Sigmoid colon (tissue), 7 donors: ENCODE data around the gene SMAD6. TPM values are rescaled to one million over a fixed set of nuclear protein-coding genes. Genes with fewer than 3 reads are reported as not detected.

Experiments
- DNase-seq: peaks from one replicate; pipeline ENCODE4 v3.0.0-alpha.2; 2019
- H3K27ac ChIP-seq, 4 donors: fragments of 200-600 bp; sonication (generic); one replicate each; pipeline ENCODE4 v1.5.1; 2016 to 2019; ENCODE audit warnings: mild to moderate bottlenecking in 1 of 4
- H3K27me3 ChIP-seq, 3 donors: fragments of 200-600 bp; sonication (generic); one replicate each; pipeline ENCODE4 v1.5.1; 2019; ENCODE audit warnings: mild to moderate bottlenecking in 1 of 3
- H3K36me3 ChIP-seq, 4 donors: fragments of 200-600 bp; sonication (generic); one replicate each; pipeline ENCODE4 v1.5.1; 2016 to 2019
- H3K4me1 ChIP-seq, 4 donors: fragments of 200-600 bp; sonication (generic); one replicate each; pipeline ENCODE4 v1.5.1; 2017 to 2019
- H3K4me3 ChIP-seq, 4 donors: fragments of 200-600 bp; sonication (generic); one replicate each; pipeline ENCODE4 v1.5.1; 2017 to 2019; ENCODE audit warnings: mild to moderate bottlenecking in 2 of 4, moderate library complexity in 1 of 4
- H3K9me3 ChIP-seq, 4 donors: fragments of 200-600 bp in 3 of 4; sonication (generic) in 3 of 4; one replicate each; pipeline versions ENCODE4 v1.5.1 to v1.6.1; 2013 to 2019
- EP300 ChIP-seq, 4 donors: sonication (generic); formaldehyde crosslinking; IDR thresholded peaks; one replicate each; pipeline ENCODE4 v1.6.1; 2017; ENCODE audit warnings: antibody characterized with exemption in 4 of 4
- POLR2A ChIP-seq, 2 donors: fragments of 450-650 bp; IDR thresholded peaks; one replicate each; pipeline ENCODE4 v1.6.1; 2016; ENCODE audit warnings: antibody characterized with exemption in 2 of 2, mild to moderate bottlenecking in 2 of 2, moderate library complexity in 2 of 2
- POLR2AphosphoS5 ChIP-seq, 4 donors: sonication (generic); formaldehyde crosslinking; IDR thresholded peaks; one replicate each; pipeline ENCODE4 v1.6.1; 2017; ENCODE audit warnings: antibody characterized with exemption in 4 of 4
- WGBS, 2 donors: extraction: QIAGEN DNeasy Blood & Tissue Kit; methylation state at CpG; one replicate each; pipeline ENCODE4 v1.1.7; 2013; 5-methylcytosine and 5-hydroxymethylcytosine counted together
- intact Hi-C: fragments of 100-400 bp; cut with DNase I; formaldehyde crosslinking; loops from one replicate; pipeline ENCODE4 v1.15.1; 2023
- polyA plus RNA-seq, 3 donors: library from polyadenylated mRNA; stranded (reverse); fragments of 200-250 nt; gene quantifications; one replicate each; pipeline ENCODE4 v1.2.3, GENCODE V29; 2013
- total RNA-seq, 4 donors: library from RNA; depleted of rRNA; stranded (reverse); fragments of >200 nt; gene quantifications; one replicate each; pipeline ENCODE4 v1.1.0, GENCODE V29; 2016
- TF ChIP-seq, protein P1 (sequence below), 4 experiments: fragments of 450-650 bp in 3 of 4; fragments of 200-600 bp in 1 of 4; IDR thresholded peaks; one replicate each; pipeline ENCODE4 v1.5.1; 2016 to 2019; ENCODE audit warnings: antibody characterized with exemption in 4 of 4, mild to moderate bottlenecking in 3 of 4, moderate library complexity in 2 of 4
- donor health status: healthy with polysubstance abuse.
- donor health status: Bipolar disorder and iron deficiency.
- donor health status: healthy.

SMAD6 gene
- total and polyA plus RNA-seq, 7 donors, result 1.8 to 9.2 (median 5.7) TPM

DNA sequence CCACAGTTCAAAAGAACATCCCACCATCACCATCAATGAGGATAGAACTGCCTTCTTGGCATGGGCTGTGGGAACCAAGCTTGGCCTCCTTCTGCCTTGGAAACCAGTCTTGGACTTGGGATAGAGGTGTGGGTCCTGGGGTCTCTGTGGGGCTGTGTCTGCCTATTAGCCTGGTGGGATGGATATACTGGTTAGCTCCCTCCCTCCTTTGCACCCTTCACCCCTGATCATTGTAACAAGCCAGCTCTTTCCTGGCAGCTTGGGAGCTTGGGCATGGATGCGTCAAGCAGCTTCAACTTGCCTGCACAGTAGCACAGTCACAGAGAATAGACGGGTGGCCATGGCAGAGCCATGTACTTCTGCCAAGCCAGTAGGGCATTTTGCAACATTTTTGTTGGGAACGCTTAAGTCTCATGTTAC, 65.2 kb downstream of the SMAD6 start:
- Histone ChIP-seq H3K27ac (peak overlapping the region in 1 of 4 donors; percentile 29), H3K4me1 (peaks cover 0 to 35% (median 33%) of the 10 kb centered on the region in 4 donors), H3K36me3 (no peaks in the 10 kb centered on the region), H3K4me3 (no peak overlapping the region), H3K9me3 (no peaks in the 10 kb centered on the region), H3K27me3 (no peaks in the 10 kb centered on the region)
- intact Hi-C loops, result no loop called here
- TF ChIP-seq, protein P1, sequence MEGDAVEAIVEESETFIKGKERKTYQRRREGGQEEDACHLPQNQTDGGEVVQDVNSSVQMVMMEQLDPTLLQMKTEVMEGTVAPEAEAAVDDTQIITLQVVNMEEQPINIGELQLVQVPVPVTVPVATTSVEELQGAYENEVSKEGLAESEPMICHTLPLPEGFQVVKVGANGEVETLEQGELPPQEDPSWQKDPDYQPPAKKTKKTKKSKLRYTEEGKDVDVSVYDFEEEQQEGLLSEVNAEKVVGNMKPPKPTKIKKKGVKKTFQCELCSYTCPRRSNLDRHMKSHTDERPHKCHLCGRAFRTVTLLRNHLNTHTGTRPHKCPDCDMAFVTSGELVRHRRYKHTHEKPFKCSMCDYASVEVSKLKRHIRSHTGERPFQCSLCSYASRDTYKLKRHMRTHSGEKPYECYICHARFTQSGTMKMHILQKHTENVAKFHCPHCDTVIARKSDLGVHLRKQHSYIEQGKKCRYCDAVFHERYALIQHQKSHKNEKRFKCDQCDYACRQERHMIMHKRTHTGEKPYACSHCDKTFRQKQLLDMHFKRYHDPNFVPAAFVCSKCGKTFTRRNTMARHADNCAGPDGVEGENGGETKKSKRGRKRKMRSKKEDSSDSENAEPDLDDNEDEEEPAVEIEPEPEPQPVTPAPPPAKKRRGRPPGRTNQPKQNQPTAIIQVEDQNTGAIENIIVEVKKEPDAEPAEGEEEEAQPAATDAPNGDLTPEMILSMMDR (IDR thresholded peaks at IDR 0.05), result no peak
- TF ChIP-seq EP300 (IDR thresholded peaks at IDR 0.05), result no peak
- TF ChIP-seq POLR2AphosphoS5 (IDR thresholded peaks at IDR 0.05), result no peak
- TF ChIP-seq POLR2A (IDR thresholded peaks at IDR 0.05), result no peak
- 97 to 98% methylated on average over 3 of the region's 3 CpGs for WGBS, 2 donors
- peak; percentile 32 for DNase-seq

DNA sequence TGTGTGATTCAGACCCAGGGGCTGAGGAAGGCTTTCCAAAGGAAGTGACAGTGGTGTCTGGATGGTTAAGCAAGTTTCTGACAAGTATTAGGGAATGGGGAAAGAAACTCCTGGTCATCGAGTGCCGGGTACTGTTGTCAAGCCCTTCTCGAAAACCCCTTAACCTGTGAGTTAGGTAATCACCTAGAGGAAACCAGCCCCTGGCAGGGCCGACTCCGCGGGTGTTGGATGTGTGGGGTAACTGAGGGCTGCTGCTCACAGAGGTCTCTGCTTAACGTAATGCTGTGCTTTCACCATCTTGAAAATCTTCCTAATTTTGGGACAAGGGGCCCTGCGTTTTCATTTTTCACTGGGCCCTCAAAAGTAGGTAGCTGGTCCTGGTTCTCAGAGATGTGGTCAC, 67.0 kb downstream of the SMAD6 start:
- Histone ChIP-seq H3K4me1 (peaks cover 0 to 34% (median 32%) of the 10 kb centered on the region in 4 donors), H3K36me3 (no peaks in the 10 kb centered on the region), H3K4me3 (no peak overlapping the region), H3K9me3 (no peaks in the 10 kb centered on the region), H3K27ac (no peak overlapping the region), H3K27me3 (no peaks in the 10 kb centered on the region)
- peak; percentile 48 for DNase-seq
- TF ChIP-seq POLR2A (IDR thresholded peaks at IDR 0.05) (no peak), POLR2AphosphoS5 (IDR thresholded peaks at IDR 0.05) (no peak), EP300 (IDR thresholded peaks at IDR 0.05) (no peak)
- TF ChIP-seq, protein P1 (IDR thresholded peaks at IDR 0.05), result no peak
- intact Hi-C loops, result no loop called here
- WGBS, 2 donors, result 93 to 95% methylated on average over 8 of the region's 8 CpGs

DNA sequence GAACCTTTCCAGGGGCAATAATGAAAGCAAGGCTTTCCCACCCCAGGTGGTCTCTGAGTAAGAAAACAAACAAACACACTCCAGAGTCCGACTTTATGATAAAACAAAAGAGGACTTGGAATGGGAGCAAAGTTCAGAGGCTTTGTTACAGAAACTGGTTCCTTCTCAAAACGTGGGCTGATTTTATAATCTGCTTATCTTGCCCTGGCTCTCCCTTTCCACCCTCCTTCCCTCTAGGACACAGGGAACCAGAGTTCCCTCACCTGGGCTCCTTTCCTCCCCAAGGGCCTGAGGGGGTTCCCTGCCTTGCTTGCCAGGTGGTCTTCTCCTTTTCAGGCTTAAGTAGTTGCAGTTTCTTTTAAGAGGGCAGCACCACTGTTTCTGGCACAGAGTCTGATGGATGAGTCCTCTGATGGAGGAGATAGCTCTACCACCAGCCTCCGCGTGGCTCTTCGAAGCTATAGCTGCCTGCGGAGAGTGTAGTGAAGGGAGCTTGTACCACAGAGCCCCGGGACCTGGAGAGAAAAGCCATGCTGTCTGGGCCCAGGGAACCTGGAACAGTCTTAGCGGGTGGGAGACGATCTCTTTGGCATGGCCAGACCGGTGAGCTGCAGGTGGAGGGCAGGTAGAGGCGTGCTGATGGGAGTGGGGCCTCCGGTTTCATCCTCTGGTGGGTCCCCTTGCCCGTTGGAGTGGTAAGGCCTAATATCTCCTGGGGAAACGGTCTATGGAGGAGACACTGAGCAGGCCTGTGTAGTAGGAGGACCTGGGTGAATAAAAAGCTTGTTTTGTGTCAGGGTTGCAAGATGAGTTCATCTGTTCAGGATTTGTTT, 68.7 kb downstream of the SMAD6 start:
- 30 to 71% methylated on average over 14 of the region's 14 CpGs for WGBS, 2 donors
- Histone ChIP-seq H3K9me3 (no peaks in the 10 kb centered on the region), H3K27me3 (no peaks in the 10 kb centered on the region), H3K36me3 (no peaks in the 10 kb centered on the region), H3K27ac (peak overlapping the region in 3 of 4 donors; percentile 10 to 34 (median 20)), H3K4me3 (no peak overlapping the region), H3K4me1 (peaks cover 0 to 46% (median 39%) of the 10 kb centered on the region in 4 donors)
- DNase-seq, result peak; percentile 48
- TF ChIP-seq, protein P1 (IDR thresholded peaks at IDR 0.05), result no peak
- TF ChIP-seq POLR2AphosphoS5 (IDR thresholded peaks at IDR 0.05), result no peak
- no peak for TF ChIP-seq EP300 (IDR thresholded peaks at IDR 0.05)
- no peak for TF ChIP-seq POLR2A (IDR thresholded peaks at IDR 0.05)
- intact Hi-C loops, result no loop called here

DNA sequence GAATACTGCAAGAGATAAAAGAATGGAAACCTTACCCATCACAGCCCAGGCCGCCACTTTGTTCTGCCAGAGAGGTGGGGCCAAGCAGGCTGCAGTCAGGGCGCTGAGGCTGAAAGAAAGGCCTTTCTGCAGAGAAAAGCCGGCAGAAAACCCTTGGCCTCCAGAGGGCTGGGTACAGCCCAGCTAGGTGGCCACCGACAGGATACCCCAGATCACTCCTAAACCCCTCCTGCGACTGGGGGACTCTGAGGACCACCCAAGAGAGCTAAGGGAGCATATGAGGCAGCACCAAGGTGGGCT, 69.3 kb downstream of the SMAD6 start:
- Histone ChIP-seq H3K27ac (peak overlapping the region in 2 of 4 donors; percentile 10 to 34), H3K4me1 (peaks cover 0 to 44% (median 36%) of the 10 kb centered on the region in 4 donors), H3K4me3 (no peak overlapping the region), H3K36me3 (no peaks in the 10 kb centered on the region), H3K27me3 (no peaks in the 10 kb centered on the region), H3K9me3 (no peaks in the 10 kb centered on the region)
- no peak for DNase-seq
- 24 to 61% methylated on average over 5 of the region's 5 CpGs for WGBS, 2 donors
- intact Hi-C loops, result no loop called here
- TF ChIP-seq POLR2AphosphoS5 (IDR thresholded peaks at IDR 0.05) (no peak), POLR2A (IDR thresholded peaks at IDR 0.05) (no peak), EP300 (IDR thresholded peaks at IDR 0.05) (no peak)
- TF ChIP-seq, protein P1 (IDR thresholded peaks at IDR 0.05), result no peak
